HG03457 (cell line): ENCODE results near the gene ETV7.
"Not testable (repeated sequence)": the region's sequence is repeated elsewhere in the genome, so short reads cannot be mapped to it uniquely, and the experiment has no call there.

ENCODE experiments used
- ATAC-seq: cut with Tn5 transposase; IDR thresholded peaks from one replicate; pipeline ENCODE4 v1.9.1; 2021; ENCODE audit warnings: moderate number of reproducible peaks; ENCODE audit not compliant: unreplicated experiment

ETV7 gene

DNA sequence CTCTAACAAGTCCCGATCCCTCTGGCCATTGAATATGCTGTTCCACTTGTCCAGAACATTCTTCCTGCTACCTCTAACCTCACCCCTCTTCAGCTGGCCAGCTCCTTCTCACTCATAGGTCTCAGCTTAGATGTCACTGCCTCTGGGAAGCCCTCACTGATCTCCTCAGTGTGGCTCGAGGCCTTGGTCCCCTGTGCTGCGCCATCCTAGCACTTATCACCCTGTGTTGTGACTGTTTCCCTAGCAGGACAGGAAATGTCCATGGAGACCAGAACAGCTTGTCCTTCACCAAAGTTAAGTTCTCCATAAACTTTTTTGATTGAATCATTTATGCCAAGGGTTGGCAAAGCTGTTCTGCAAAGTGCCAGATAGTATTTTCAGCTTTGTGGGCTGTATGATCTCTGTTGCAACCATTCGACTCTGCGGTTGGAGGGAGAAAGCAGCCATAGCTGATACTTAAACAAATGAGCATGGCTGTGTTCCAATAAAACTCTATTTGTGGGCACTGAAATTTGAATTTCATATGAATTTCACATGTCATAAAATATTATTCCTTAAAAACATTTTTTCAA lies 44.3 kb downstream of the ETV7 start:
- ATAC-seq = no peak

DNA sequence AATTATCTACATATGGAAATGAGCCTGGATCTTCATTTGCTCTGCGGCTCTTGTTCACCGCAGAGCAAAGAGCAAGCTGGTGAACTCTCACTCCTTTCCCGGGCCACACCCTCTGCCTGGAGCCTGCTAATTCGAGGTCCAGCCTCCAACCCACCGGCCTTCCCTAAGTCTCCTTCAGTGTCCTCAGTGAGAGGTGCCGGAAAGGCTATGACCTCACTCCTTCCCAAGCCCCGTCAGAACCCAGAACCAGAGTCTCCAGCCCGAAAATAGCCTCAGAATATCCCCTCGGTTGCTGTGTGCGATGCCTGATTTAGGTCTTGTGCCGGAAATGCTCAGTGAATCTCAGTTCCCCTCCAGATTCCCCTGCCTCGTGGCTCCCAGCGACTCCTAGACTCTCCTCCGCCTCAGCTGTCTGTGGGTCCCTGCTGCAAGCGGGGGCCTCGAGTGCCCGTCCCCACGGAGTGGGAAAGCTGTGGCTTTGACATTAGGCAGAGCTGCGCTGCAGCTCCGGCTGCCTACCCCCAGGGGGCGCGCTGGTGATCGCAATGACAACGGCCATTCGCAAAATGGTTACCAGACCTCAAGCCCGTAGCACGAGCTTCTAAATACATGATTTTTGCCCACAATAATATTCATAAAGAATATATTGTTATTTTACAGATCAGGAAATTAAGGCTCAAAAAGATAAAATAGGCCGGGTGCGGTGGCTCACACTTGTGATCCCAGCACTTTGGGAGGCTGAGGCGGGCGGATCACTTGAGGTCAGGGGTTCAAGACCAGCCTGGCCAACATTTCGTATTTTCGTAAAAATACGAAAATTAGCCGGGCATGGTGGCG lies 46.6 kb downstream of the ETV7 start:
- no peak for ATAC-seq

DNA sequence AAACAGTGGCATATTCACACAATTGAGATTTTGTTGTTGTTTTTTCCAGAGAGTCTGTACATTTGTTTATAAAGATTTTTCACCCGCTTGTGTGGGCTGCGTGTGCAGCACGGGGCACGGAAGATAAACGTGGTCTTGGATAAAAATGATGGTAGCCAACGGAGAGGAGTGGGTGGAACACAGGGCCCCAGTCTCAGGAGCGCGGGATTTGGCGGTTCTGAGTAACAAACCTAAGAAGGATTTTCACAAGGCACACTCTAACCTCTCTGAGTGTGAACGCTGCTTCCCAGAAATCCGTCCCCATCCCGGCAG lies 47.2 kb downstream of the ETV7 start:
- no peak for ATAC-seq

DNA sequence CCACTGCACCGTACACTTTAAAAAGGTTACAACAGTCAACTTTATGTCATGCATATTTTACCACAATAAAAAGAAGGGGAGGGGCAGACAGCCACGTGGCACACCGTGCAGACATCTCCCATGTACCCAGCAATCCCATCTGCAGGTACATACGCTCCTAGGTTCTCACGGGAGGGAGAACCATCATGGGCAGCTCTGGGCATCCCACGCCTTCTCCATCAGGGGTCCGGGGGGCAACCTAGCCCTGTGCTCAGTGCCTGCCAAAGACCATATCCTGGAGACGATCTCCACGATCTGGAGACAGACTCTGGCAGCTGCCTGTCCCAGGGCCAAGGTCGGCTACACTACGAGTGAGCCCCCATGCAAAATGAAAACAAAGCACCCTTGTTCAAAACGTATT lies 48.3 kb downstream of the ETV7 start:
- ATAC-seq = no peak

DNA sequence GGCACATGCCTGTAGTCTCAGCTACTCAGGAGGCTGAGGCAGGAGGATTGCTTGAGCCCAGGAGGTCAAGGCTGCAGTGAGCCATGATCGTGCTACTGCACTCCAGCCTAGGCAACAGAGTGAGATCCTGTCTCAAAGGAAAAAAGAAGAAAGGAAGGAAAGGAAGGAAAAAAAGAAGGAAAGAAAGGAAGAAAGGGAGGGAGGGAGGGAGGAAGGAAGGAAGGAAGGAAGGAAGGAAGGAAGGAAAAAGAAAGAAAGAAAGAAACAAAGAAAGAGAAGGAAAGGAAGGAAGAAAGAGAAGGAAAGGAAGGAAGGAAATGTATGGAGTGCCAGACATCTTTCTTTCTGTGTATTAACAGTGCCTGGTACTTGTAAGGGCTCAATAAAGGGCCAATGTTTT lies 49.2 kb downstream of the ETV7 start:
- ATAC-seq = not testable (repeated sequence)

DNA sequence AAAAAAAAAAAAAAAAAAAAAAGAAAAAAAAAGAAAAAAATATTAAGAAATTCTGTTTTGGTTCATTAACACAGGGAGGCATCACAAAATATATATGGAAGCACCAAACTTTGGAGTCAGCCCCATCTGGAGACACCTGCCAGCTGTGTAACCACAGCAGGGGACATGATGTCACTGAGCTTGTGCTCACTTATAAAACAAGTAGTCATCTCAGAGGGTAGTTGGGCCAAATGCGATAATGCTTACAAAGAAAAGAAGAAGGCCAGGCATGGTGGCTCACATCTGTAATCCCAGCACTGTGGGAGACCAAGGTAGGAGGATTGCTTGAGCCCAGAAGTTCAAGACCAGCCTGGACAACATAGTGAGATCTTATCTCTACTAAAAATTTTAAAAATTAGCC lies 49.7 kb downstream of the ETV7 start:
- no peak for ATAC-seq

DNA sequence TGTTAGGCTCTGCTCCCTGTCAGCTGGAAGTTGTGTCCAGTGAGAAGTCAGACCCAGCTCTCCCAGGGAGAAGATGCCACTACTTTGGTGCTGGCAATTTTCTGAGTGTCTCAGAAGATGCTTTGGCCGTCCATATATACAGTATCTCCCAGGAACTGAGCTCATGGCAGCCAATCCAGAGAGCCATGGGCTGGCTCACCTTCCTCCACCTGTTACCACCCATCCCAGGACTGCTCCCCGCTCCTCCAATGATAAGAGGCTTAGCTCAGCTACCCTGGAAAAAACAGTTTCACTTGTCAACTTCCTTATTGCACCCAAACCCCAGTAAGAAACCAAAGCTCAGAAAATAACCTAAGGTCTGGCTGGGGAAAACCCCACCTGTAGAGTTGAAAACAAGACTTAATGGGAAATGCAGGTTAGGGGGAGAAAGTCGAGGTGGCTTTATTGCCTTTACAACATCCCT lies 50.7 kb downstream of the ETV7 start, which contains the start of gene BNIP5:
Gene BNIP5, minus strand, starts transcription at position 110 of the 463 bp plus-strand sequence. CDS start 6,198 bp downstream, outside the sequence.
- ATAC-seq = no peak

DNA sequence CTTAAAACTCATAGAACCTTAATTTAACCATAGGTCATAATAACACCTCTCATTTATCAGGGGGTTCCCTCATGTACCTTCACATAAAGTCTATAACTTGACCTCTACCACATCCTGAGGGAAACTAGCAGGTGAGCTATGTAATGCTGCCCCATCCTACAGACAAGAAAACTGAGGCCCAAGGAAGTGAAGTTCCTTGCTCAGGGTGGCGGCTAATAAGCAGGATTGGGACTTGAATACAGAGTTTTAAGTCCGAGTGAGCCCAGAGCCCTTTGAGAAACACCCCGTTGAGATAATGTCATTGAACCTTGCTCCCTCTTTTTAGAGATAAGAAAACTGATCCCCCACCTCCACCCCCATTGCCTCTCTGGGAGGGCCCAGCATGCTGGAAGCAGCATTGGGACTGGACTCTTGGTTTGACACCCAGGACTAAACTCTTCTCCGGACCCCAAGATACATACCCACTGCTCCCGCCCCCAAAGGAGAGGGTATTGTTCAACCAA lies 51.2 kb downstream of the ETV7 start:
- no peak for ATAC-seq

DNA sequence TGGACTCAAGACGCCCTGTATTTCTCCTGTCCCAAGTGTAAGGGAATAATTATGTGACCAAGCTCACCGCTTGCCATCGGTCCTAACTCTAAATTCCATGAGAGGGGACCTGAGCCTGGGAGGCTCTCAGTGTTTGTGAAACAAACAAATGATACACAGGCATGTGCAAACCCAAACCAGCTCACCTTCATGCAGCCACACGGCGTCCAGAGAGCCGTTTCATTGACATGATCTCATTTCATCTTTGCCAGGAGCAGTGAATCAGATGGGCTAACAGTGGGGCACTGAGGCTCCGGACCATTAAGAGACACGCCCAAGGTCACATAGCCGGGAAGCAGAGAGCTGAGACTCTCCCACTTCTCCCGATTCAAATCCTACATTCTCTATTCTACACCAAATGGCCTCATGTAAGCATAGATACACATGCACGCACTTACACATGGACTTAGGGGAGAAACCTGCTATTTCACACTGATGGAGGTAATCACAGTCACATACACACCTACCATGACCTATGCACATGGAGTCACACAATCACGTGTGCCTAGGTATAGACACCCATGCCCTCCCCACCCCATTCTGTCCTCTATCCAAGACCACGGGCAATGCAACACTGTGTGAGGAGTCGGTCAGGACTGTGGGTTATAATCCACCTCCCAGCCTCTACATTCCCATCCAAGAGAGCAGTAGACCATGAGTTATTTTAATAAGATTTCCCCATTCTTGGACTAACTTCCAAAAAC lies 51.8 kb downstream of the ETV7 start:
- no peak for ATAC-seq

DNA sequence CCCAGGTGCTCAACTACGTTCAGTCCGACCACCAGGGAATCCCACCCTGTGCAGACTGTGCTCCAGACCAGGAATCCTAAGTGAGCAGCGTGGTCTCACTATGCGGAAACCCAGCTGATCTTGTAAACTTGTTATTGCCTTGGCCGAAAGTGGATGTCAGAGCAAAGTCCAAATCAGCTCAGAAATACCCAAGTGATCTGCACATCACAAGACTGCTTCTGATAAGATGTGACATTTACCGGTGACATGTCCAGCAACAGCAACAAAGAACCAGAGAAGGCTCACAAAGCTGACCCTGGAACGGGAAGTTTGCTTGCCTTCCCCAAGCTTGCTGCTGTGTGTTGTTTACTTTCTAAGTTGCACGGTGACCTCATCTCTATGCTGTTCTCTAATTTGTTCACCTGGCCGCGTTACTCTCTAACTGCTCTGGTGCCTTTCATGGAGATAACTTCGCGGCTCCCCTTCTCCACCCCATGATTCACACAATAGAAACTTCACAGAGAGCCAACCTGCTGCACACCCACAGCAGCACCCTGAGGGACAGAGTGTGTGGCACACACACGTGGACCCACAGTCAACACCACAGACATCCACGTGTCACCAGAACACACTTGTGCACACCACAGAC lies 52.5 kb downstream of the ETV7 start:
- ATAC-seq = no peak

DNA sequence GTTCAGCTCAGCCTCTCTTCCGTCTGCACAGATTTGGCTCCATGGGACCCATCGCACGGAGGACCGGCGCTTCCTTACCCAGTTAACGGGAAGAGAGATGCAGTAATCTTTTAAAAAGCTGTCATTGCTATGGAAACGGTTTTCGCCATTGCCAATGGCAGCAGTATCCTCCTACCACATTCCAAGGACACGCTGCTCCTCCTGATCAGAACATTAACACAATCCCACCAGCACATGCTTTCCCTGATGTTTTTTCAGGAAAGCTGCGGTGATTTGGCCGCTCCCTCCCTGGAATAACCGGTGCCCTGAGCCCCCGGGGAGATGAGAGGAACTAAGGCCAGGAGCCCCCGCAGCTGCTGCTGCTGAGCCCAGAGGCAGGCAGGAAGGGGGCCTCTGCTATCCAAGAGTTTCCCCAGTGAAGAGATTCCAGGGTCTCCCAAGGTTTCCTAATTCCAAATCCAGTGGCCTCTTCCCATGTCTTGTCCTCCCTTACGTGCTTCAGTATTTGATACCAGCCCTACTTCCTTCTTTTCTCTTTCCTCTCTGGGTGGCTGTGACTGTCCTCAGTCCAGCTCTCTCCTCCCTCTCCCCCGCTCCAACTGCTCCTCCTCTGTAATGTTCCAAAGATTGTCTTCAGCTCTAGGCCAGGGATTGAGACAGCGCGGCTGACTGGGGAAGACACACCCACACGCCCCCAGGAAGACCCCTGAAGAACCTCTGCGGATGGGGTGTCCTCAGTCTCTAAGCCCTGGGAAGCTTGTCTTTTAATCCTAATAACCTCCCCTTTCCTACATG lies 53.3 kb downstream of the ETV7 start:
- ATAC-seq = no peak

DNA sequence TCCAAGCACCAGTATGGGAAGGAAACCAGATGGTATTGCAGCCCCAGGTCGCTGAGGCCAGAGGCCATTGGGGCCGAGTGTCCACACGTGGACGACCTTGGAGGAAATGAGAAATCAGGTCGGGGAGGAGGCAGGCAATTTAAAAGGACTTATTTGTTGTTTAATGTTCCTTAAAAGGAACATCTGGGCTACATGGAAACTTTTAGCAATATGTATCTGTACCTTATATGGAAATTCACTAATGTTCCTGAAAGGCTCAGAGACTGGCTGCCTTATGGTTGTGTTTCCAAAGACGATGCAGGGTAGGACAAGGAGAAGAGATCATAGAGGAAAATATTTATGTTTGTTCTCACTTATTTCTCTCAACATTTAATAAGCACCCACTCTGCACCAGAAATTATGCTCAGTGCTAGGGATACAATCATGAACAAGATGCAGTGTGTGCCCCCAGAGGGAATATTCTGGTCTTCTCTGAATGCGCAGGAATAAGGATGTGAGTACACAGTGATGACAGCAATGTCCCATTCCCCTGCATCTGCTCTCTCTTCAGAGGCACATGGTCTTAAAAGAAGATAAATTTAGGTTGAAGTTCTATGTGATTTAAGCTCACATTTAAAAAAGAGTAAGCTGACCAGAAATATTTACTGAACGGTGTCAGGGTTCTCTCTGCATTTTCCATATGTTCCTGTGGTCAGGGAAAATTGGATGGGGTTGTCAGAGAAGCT lies 54.1 kb downstream of the ETV7 start:
- ATAC-seq = no peak

DNA sequence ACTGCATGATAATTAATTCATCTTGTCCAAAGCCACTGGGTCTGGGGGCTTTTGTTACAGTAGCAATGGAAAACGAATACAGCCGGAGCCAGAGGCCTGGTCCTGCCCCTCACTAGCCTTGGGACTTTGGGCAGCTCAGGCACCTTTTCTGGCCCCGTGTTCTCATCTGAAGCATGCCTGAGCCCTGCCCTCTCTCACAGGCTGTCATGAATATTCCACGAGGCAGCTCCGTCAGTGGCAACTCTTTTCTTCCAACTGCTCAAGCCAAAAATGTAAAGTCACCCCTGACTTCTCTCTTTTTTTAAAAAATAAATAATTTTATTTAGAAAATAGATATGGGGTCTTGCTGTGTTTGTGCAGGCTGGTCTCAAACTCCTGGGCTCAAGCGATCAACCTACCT lies 56.1 kb downstream of the ETV7 start:
- no peak for ATAC-seq

DNA sequence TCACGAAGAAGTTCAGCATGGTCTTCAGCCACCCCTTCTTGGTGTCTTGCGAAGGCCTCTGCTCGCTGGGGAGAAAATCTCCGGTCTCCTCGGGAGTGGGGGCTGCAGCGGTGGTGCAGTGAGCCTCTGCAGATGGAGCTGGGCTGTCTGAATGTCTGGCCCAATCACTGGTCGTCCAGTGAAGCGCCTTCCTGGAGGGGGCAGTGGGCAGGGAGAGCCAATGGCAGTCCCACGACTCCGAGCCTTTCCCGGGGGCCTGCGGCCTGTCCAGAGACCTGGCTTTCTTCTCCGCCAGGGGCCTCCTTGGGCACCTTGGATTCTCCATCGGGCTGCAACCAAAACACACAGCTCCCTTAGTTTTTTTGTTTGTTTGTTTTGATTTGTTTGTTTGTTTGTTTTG lies 57.1 kb downstream of the ETV7 start:
- ATAC-seq = no peak

DNA sequence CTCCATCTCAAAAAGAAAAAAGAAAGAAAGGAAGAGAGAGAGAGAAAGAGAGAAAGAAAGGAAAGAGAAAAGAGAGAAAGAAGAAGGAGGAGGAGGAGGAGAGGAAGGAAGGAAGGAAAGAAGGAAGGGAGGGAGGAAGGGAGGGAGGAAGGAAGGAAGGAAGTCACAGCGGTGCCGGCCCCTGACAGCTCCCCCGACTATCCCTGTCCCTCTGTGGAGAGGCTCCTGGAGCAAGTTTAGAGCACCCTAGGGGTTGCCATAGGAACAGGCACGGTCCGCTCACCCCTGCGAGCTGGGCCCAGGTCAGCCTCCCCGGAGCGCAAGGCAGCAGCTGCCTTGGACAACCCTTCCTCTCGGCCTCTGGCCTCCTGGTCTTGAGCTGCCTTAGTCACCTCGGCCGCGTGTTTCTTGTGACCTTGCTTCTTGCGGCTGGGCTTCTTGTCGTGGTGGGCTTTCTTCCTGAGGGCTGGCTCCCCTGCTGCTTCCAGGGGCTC lies 57.6 kb downstream of the ETV7 start:
- ATAC-seq = no peak

DNA sequence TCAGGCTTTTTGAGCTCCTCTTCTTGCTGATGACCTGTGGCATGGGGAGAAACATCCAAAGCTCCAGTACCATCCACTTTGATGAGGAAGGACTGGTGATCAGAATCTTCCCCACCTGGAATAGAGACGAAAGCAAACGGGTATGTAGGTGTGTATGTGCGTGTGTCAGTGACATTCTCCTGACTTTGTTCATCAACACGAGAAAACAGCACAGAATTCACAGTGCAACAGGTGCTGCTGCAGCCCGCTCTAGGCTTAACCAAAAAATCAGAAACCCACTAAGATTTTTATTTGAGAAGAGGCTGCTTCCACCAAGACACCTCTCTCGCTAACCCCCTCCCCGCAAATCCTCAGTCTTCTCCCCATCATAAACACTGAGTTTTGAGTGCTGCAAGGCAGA lies 58.9 kb downstream of the ETV7 start:
- no peak for ATAC-seq

DNA sequence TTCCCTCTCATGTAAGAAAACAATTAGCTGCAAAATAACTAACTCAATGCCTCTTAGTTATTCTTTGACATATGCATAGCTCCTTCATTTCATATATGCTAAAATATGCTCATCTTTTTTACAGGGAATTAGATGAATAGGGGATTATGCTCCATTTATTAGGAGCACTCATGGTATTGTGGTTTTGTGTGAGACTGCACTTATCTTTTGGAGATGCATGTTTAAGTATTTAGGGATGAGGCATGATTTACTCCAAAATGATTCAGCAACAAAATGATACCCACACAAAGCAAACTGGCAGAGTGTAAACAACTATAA lies 59.6 kb downstream of the ETV7 start:
- ATAC-seq = no peak

DNA sequence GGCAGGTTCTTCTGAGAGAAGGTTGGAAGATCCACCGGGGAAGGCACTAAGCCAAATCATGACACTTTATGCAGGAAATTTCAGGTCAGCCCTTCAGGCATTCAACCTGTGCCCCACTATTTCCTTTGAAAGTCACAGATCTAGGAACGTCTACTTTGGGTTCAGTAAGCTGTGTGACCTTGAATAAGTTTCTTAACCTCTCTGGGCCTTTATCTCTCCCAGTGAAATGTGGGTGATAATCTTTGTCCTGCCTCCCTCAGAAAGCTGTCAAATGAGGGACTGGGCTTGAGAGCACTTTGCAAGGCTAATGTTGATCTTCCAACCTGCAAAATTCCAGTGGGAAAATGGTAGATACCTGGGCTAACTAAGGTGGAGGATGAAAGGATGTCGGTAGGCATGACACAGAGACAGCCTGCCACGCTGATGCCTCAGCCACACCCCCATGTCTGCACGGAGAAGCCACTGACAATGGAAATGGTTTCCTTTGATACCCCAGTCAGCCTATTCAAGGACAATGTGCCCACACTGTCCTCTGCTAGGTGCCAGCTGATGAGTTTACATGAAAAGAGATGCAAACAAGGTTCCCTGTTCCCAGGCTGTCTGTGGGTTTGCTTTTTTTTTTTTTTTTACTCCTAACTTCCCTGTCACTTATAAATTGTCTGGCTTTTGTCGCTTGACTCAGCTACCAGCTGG lies 60.1 kb downstream of the ETV7 start:
- no peak for ATAC-seq

DNA sequence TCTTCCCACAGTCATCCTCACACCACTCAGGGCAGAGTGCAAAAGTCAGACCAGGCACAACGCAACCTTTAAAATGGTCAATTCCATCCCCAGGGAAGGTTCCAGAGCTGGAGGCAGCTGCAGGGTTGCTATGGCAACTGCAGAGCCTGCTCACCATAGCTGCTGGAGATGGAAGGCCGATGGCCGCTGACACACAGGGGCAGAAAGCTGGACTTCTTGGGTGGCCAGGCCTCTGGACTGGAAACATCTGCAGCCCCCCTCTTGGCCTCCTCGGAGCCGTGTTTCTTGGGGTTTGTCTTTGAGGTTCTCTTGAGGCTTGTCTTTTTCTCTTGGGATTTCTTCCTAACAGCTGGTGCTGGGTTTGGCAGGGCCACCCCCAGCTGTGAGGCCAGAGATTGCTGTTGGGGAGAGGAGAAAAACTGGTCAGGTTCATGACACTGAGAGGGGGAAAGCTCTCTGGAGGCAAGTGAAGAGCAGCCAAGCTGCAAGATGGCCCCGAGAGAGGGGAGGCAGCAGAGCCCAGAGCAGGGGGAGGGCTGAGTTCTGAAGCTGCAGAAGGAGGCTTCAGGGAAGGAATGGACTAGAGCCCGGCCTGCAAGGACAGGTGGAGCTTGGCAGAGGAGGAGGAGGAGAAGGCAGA lies 61.0 kb downstream of the ETV7 start:
- no peak for ATAC-seq
